Activated CD4-positive, alpha-beta T cell treated with anti-CD3 and anti-CD28 coated beads, Interleukin-2, amount 50 U/mL, for 4 hours (primary cell): ENCODE results near the gene MPRIP.

Experiments
- DNase-seq, 2 experiments: peaks; one replicate each; pipeline ENCODE4 v3.0.0-alpha.2; 2020

Gene MPRIP

DNA sequence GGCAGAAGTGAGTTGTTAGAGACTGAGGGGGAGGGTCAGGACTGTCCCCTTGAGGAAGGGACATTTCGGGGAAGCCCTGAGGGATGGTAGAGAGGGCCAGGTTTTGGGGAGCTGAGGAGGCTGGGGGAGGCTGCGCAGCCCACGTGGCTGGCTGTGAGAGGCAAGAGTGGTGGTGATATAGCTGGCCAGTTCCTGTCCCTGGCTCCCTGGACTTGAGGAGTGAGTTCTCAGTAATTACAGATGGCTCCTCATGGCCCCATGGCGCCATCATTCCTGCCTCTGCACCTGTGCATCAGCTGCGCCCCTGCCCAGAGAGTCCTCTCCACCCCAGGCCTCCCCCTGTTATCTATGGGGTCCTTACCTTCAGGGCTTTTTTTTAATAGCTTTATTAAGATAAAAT, 30.3 kb downstream of the MPRIP start:
- no peak for DNase-seq

DNA sequence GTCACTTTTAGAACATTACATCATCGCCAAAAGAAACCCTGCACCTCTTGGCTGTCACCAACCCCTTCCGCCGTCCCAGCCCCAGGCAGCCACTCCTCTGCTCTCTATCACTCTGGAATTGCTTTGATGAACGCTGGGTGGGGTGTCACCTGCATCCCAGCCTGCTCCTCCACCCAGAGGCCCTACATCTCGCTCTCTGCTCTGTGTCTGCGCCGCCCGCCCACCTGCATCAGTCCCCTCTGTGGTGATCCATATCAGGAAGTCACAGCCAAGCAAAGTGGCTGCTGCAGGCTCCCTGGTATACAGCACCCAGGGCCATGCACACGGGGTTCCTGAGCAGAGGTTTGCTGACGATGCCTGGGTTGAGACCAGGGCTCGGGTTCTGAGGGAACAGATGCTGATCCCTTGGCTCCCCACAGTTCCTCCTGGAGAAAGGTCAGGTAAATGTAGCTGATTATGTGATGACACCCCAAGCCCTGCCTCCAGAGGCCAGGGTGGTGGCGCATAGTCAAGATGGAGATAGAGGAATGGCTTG, 30.8 kb downstream of the MPRIP start:
- DNase-seq, result no peak

DNA sequence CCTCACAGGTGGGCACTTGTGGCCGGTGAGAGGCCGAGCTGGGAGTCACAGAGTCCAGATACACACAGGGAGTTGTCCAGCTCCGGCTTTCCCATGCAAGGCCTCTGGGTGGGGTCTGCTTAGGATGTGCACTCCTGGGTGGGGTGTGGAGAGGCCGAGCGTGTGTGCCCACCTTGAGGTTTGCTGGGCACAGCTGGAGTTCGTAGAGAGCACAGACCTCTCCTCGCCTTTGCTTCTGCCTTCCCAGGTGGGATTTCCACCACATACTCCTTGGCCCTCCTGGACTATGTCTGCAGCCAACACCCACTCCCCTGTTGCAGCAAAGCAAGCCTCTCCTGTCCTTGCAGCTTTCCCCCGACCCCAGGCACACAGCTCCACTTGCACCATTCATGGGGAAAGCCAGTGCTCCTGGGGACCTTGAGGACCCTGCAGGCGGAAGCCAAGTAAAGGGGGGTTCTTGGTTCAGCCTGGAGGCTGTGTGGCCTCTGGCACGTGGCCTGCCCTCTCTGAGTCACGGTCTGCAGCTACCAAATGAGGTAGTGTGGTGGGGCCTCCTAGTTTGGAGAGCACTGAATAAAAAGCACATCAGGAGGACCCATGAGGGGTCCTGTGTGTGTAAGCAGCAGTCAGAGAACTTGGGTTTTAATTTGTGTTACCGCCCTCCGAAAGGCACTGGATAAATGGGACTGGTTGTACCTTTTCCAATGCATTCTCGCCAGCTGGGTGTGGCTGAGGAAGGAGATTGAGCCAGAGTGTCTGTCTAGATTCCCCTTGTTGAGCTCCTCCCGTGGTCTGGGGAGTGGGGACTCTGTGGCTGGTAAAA, 31.5 kb downstream of the MPRIP start:
- DNase-seq, result no peak

DNA sequence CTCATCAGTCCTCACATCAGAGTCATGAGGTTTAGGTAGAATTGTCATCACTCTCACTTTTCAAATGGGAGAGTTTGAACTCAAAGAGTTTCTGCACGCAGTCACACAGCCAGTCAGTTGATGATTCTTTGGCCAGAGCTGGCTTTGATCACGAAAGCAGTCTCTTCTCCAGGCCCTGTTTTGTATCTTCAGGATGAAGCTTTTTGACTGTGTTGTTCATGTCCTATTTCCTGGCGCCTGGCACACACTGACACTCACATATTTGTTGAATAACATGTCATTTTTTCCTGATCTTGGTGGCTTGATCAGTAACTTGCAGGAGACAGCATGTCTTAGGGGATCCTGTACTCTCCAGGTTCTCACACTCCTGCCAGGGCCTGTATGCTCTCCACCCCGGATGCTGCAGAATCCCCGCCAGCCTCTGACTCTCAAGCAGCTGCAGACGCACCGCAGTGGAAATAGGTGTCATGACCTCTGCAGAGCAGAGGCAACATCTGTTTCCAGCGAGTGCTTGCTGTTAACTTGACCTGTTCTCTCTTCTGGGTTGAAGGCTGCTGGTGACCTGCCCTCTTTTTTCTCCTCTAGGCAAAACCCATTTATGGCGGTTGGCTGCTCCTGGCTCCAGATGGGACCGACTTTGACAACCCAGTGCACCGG, 33.0 kb downstream of the MPRIP start:
- no peak for DNase-seq

DNA sequence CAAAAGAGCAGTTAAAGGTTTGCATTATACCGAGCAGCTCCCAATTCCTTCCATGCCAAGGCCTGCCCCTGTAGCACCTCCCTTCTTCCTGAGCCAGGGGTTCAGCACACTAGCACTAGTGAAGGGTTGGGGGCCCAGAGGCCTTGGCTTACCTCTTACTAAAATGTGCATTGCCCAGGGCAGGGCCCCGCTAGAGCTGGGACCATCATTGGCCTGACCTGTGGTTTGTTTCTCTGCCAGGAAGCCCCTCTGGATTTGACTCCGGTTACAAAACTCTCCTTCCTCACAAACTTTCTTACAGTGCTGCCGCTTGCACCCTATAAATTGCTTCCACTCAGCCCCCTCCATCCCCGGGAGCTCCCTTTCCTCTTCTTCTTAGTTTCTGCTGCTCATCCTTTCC, 33.8 kb downstream of the MPRIP start:
- no peak for DNase-seq

DNA sequence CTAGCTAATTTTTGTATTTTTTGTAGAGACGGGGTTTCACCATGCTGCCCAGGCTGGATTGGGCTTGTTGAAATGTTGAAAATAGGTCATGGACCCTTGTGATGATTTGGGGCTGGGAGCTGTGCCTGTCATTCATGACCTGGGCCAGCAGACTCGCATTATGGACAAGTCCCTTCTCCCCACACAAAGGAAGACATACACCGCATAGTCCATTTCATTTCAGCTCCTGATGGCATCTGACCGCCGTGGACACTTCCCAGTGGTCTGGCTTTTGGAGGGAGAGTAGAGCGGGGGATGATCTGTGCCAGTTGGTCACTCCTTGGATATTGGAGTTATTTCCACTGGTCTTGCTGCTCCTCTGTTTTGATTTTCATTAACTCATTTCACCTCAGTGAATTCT, 34.8 kb downstream of the MPRIP start:
- no peak for DNase-seq

DNA sequence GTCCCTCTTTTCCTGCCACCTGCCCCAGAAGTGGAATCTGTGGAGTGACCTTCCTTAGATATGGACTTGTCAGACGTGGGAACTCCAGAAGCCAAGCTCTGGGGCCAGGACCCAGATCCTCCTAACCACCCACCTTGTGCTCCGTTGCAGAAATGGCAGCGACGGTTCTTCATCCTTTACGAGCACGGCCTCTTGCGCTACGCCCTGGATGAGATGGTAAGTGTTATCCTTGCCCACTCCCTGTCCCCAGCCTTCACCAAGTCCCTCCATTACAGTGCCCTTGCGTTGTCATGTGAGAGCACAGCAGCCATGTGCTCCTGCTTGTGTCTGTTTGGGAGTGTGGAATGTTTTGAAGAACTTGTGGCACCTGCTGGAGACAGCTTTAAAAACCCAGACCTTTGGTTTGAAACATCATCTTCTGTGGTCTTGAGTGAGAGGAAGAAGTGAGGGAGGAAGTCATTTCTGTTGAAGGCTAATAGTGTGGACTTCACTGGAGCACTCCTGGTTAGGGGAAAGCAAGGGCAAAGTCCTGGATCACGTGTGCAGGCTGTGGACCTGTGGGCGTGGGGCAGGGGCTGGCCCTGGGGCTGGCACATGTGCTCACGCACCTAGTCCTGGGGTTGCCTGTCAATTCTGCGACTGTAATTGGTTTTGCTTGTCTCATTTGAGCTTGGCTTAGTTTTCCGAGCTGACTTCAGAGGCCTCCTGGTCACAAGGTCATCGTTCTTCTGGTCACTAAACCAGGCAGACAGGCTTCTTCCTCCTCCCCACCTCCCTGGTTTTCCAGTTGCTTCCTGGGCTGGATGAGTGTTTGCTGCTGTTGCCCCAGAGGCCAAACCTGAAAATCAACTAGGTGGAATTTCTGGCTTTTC, 35.8 kb downstream of the MPRIP start:
- no peak for DNase-seq

DNA sequence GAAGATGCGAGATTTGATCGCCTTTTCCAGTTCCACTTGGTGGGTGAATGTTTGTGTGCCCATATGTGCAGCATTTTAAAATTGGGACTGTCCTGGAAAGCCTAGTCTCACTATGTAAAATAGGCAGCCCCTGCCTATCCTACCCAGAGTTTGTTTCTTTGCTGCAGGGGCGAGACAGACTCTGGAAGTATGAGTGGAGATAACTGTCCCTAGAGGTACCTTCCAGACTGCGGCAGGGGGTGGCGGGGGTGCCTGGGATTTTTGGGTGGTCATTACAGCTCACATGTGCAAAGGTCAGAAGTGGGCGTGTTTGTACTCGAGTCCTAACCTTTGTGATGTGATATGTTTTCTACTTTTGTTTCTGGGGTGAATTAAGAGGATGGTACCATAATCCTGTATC, 36.6 kb downstream of the MPRIP start:
- DNase-seq, result no peak

DNA sequence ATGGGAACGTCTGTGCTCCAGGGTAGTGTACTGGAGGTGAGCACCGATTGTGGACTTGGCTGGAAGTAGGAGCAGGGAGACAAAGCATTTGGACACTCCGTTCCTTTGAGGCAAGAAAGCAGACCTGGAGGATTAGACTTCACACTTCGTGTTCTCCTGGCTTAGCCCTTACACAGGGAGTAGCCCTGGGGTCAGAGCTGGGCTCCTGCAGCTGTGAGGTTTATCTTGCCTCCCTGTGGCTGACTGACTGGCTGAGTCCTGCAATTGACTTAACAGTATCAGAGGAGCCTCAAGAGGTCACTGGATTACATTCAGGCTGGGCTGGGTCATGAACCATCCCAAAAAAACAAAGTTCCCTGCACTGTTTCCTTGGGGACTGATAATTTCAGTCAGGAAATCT, 37.1 kb downstream of the MPRIP start:
- no peak for DNase-seq

DNA sequence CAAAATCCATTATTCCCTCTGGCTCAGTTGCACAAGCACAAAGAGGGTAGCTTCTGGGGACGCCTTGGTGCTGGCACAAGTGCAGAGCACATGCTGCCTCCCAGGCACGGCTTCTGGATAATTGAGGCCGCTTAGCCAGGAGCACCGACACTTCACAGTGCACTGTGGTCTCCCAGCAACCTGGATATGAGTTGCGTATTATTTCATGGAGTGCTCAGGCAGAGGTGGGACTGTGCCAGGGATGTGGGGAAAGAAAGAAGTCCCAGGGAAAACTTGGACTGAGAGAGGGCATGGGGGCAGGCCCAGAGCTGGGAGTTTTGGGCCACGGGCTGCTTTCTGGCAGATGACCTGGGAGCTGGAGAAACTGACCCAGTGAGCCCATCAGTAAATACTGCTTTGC, 37.5 kb downstream of the MPRIP start:
- DNase-seq, result no peak

DNA sequence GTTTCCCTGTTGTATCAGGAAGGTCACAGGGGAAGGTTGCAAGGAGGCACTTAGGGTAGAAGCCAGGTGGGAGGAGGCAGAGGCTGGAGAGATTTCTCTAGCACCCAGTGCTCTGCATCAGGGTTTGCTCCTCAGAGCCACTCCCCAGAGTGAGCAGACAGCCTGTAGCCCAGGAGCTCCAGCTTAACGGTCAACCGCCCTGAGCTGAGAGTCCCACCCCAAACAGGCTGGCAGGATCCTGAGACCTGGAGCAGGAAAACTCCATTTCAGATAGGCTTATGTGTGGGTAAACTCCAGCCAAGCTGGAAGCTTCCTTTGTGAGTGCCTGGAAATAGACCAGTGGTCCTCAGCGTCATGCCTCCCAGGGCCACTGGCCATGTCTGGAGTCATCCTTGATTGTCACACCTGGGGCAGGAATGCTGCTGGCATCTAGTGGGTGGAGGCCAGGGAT, 37.9 kb downstream of the MPRIP start:
- no peak for DNase-seq

DNA sequence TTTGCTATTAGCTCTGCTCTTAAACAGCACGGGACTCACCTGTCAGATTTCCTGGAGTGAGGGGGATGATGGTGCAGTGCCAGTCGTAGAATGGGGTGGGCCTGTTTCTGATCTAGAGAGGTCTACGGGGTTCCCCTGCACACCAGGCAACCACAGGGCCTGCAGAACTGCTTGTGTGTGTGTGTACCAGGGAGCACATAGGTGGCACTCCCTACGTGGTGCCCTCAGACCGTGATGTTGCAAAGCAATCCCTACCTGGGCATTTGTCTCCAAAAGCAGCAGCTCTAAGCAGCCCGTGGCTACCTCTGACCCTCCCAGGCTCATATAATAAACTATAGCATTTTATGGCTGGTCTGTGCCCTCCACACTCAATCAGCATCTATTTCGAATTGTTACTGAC, 38.5 kb downstream of the MPRIP start:
- DNase-seq, result no peak

DNA sequence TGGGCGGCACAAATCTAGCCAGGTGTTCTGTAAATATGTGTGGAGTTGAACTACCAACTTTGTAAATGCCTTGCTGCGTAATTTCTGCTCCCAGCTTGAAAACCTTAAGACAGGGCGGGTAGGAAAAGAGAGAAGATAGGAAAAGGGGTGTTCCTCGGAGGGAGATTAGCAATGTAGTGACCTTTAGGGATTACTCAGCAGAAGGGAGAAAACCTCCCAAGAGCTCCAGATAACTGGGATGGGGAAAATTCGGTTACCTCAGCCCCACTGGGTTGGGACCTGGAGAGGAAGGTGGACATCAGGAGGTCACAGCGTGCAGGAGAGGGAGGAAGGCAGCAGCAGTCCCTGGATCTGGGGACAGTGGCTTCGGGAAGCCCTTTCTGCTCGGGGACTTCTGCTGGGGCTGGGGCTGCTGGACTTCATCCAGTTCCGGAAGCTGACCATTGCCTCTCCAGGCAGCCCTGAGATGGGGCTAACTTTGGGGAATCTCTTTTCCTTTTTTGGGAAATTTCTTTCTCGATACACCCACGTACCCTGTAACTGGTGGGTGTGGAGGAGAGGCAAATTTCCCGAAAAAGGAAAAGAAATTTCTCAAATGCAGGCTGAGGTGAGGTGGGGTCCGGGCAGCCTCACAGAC, 39.2 kb downstream of the MPRIP start:
- DNase-seq, result no peak

DNA sequence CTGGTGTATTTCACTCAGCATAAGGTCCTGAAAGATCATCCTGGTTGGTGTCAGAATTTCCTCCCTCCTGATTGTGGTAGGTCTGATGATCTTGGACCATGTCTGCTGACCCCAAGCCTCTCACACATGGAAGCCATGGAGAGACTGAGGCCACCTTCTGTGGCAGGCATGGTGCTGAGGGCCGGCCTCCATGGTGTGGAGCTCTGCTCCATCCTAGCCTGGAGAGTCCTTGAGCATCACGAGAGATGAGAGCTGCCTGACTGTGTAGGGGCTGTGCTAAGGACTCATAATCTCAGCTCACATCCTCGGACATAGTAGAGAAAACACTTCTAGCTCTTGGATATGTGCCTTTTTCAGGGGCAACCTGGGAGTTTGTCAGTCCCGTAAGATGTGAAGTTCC, 40.6 kb downstream of the MPRIP start:
- DNase-seq, result no peak

DNA sequence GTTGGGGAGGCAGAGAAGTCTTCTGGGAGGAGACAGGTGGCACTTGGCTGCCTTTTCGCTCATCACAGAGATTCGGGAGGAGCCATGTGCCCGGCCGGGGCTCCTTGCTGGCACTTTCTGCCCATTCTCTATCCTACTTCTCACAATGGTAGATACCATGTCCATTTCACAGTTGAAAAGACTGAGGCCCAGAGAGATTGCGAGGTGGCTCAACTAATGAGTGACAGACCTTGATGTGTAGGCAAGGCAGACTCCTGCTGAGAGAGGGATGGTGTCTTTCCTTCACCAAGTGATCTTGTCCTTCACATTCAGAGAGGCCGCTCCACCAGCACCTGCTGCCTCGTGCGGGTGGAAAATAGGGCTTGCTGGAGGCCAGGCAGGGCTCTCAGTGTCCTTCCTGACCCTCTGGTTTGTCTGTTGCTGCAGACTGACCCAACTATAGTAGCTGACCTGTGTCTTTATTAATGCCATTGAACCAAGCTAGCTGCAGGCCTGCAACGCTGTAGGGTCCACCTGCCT, 42.1 kb downstream of the MPRIP start:
- no peak for DNase-seq

DNA sequence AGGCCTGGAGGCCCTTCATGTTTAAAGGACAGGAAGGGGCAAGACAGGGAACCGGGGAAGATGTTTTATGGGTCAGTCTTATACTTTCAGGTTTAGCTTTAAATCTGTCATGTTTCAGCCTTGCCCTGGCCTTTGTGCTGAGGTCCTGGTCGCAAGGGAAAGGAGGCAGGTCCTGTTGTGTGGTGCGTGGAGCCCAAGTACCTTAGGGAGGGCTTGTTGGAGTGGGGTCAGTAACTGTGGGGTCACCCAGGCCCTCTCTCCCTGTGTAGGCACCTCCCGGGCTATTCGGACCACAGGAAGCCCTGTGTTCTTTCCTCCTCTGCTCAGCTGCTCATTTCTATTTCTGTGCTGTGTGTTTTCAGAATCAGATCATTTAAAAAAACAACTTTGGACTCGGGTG, 42.7 kb downstream of the MPRIP start:
- no peak for DNase-seq

DNA sequence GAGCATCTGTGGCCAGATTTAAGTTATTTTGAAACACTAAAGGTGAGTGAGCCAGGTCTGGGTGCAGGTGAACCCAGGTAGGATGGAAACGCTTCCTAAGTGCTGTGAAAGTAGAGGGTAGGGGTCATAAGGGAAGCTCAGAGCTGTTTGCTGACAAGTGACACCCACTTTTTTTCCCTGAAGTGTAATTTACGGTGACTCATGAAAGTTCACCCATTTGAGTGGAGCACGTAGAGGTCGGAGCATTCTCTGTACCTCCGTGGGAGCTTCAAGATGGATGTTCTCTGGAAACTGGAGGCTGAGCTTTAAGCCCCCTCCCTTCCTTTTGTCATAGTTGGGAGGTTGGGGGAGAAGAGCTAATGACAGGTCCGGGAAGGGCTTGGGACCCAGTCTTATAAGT, 44.3 kb downstream of the MPRIP start:
- no peak for DNase-seq

DNA sequence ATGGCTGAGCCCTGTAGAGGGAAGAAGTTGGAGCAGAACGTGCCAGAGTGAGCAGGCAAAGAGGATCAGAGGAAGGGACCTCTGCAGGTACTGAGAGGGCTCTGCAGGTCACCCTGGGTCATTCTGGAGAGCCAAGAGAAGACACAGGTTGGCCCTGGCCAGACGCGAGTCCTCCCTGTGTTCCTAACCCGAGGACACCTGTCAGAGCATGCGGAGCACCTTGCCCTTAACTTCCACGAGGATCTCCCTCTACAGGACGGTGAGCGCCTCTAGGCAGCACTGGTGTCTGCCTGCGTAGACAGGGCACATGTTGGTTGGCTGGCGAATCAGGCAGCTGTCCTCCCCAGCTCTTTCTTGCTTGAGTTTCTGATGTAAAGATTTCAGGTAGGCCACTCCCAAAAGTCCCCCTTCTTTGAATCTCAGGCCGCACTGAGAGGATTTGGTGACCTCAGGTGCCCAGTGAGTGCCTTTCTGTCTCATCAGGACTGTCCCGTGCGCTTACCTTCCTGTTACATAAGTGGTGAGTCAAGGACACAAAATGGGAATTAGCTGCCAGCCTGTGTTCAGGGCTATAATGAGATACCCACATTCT, 45.3 kb downstream of the MPRIP start:
- DNase-seq, result no peak

DNA sequence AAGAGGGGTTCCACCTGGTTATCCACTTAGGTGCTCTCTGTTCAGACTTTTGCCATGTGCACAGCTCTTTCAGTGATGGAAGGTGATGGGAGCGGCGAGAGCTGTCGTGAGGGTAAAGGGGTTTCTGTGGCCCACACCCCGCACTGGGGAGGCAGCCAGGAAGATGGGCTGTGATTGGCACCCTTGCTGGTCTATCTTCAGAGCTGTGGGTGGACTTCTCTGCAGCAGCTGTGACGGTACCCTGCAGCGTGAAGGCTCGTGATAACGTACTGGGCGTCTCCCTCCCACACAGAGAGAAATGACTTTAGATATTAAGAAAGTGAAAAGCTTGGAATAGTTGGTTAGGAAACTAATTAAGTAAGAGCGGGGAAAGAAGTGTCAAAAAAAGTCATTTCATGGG, 45.8 kb downstream of the MPRIP start:
- no peak for DNase-seq

DNA sequence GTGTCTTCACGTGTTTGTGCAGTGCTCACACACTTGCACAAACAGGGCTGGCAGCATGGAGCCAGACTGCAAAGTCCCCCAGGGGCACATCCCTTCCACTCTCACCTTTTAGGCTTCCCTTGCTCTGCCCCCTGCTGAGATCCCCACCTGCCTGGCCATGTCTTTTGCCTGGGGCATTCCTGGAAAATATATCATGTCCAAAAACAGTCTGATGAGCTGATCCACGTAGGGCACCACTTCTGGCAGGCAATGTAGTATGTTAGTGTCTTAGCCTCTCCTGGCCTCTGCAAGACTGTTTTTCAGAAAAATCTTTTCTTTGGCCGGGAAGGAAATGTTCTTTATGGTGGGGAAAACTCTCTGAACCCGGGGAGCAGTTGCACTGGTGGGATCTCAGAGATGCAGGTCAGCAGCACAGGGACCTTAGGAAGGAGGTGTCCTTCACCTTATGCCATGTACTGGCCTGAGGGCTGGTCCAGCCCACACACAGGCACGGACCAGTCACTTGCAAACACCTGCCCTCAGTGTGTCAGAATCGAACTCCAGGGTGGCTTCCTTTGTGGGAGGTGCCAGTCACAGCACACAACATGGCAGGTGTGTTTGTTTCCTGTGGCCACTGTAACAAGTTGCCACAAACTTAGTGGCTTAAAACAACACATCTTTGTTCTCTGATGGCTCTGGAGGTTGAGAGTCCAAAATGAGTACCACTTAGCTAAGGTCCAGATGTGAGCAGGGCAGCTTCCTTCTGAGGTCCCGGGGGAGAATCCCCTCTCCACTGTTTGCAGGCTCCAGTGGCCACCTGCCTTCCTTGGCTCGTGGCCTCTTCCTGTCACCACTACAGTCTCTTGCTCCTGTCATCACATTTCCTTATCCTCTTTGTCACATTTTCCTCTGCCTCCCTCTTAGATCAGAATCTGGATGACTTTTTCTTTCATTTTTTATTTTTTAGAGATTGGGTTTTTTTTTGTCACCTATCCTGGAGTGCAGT, 46.6 kb downstream of the MPRIP start:
- no peak for DNase-seq
